Ovary (tissue), 9 donors: ENCODE results near the gene PTPN21. TPM values are rescaled to one million over a fixed set of nuclear protein-coding genes. Genes with fewer than 3 reads are reported as not detected.

ENCODE experiments used
- DNase-seq, 5 donors: peaks; one replicate each; pipeline ENCODE4 v3.0.0-alpha.2; 2019 to 2020
- H3K27ac ChIP-seq, 2 donors: fragments of 200-600 bp; one replicate each; pipeline versions ENCODE4 v1.5.1 to v1.8.0; 2019 to 2022
- H3K27me3 ChIP-seq: fragments of 200-600 bp; one replicate; pipeline ENCODE4 v1.8.0; 2022
- H3K36me3 ChIP-seq: fragments of 200-600 bp; sonication (generic); one replicate; pipeline ENCODE4 v1.5.1; 2019
- H3K4me1 ChIP-seq: one replicate; pipeline ENCODE4 v1.8.1; 2013; ENCODE audit warnings: mild to moderate bottlenecking, moderate library complexity; ENCODE audit not compliant: insufficient read depth
- H3K4me3 ChIP-seq: fragments of 200-600 bp; sonication (generic); one replicate; pipeline ENCODE4 v1.5.1; 2017
- H3K9me3 ChIP-seq, 2 donors: fragments of 200-600 bp in 1 of 2; sonication (generic) in 1 of 2; one replicate each; pipeline versions ENCODE4 v1.5.1 to v1.8.1; 2013 to 2019; ENCODE audit warnings: mild to moderate bottlenecking in 1 of 2, moderate library complexity in 1 of 2
- EP300 ChIP-seq: sonication (generic); formaldehyde crosslinking; IDR thresholded peaks from one replicate; pipeline ENCODE4 v1.6.1; 2017; ENCODE audit warnings: antibody characterized with exemption
- POLR2A ChIP-seq: fragments of 450-650 bp; IDR thresholded peaks from one replicate; pipeline ENCODE4 v1.6.1; 2017; ENCODE audit warnings: antibody characterized with exemption, mild to moderate bottlenecking, moderate library complexity
- WGBS, 3 donors: extraction: QIAGEN DNeasy Blood & Tissue Kit in 1 of 3; methylation state at CpG; one replicate each; pipeline versions ENCODE4 v1.1.5 to v1.1.7; 2013 to 2017; 5-methylcytosine and 5-hydroxymethylcytosine counted together
- intact Hi-C, 4 donors: fragments of 100-400 bp; cut with DNase I; formaldehyde crosslinking; loops; one replicate each; pipeline versions ENCODE4 v1.11.0 to v1.15.1; 2022 to 2023
- polyA plus RNA-seq, 2 donors: library from polyadenylated mRNA; stranded (reverse); fragments of 200-250 nt in 1 of 2; fragments of 350-450 nt in 1 of 2; fragmentation: Illumina TruSeq in 1 of 2; extraction: RNeasy Lipid Tissue Mini Kit (QIAGEN cat#74804) in 1 of 2; gene quantifications; one replicate each; pipeline ENCODE4 v1.2.3, GENCODE V29; 2013 to 2014
- total RNA-seq, 7 donors: library from RNA; depleted of rRNA in 2 of 7; stranded (reverse); fragments of >200 nt in 2 of 7; fragmentation: NEBNext Ultra II Directional in 3 of 7; extraction: Animal tissue kit (Norgen Biotek cat#: 25700) in 3 of 7; gene quantifications; one replicate each; pipeline versions ENCODE4 v1.1.0 to v1.2.4, GENCODE V29; 2016 to 2023
- TF ChIP-seq, protein P1 (sequence below), 3 donors: fragments of 450-650 bp in 2 of 3; fragments of 200-600 bp in 1 of 3; IDR thresholded peaks; one replicate each; pipeline versions ENCODE4 v1.5.1 to v1.8.0; 2016 to 2022; ENCODE audit warnings: antibody characterized with exemption in 3 of 3, mild to moderate bottlenecking in 1 of 3
- donor health status: DM: no; HTN: no; CAD: no; lungs with moderate emphysema.
- donor health status: DM: no; HTN: no; CAD: no.
- donor health status: Bipolar disorder and iron deficiency.
- donor health status: DM: yes; HTN: yes; CAD: no.
- donor health status: DM: no; HTN: no; CAD: no.
- donor health status: DM: yes; HTN: yes; CAD: no.

The PTPN21 gene
- total and polyA plus RNA-seq, 9 donors = 12.0 to 76.7 (median 26.3) TPM

DNA sequence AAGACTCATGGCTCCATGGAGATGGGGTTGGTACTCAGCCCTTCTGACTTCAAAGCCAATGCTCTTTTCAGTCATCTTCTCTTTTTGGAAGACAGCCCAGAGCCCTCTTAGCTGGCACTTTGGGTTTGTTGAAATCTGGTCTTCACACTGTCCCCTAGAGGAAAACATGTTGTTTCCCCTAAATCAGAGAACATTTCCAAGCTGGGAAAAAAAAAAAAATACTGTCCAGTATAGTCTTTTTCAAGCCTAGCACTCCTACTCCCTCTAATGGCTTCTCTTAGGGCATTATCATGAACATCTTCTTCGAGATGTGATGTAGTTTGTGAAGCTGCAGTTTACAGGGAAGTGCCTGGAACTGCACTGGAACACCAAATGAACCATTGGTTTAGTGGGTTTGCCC is 5.0 kb upstream of the PTPN21 start:
- DNase-seq = no peak
- Histone ChIP-seq H3K36me3 (no peaks in the 10 kb centered on the region), H3K4me3 (no peak overlapping the region), H3K27ac (no peak overlapping the region), H3K9me3 (no peaks in the 10 kb centered on the region), H3K4me1 (peaks cover 3% of the 10 kb centered on the region), H3K27me3 (no peaks in the 10 kb centered on the region)
- TF ChIP-seq POLR2A (no peak), EP300 (no peak)
- TF ChIP-seq, protein P1, sequence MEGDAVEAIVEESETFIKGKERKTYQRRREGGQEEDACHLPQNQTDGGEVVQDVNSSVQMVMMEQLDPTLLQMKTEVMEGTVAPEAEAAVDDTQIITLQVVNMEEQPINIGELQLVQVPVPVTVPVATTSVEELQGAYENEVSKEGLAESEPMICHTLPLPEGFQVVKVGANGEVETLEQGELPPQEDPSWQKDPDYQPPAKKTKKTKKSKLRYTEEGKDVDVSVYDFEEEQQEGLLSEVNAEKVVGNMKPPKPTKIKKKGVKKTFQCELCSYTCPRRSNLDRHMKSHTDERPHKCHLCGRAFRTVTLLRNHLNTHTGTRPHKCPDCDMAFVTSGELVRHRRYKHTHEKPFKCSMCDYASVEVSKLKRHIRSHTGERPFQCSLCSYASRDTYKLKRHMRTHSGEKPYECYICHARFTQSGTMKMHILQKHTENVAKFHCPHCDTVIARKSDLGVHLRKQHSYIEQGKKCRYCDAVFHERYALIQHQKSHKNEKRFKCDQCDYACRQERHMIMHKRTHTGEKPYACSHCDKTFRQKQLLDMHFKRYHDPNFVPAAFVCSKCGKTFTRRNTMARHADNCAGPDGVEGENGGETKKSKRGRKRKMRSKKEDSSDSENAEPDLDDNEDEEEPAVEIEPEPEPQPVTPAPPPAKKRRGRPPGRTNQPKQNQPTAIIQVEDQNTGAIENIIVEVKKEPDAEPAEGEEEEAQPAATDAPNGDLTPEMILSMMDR (IDR thresholded peaks at IDR 0.05) = no peak
- intact Hi-C loops = loop anchor here in 3 of 4 donors (5.0 to 10.0 kb wide), 3 partner anchors 65 to 175 kb away; partner anchors contain the start of gene SPATA7 (in 1 of the 3)
- 0 to 6% (median 0%) methylated on average over 1 of the region's 1 CpG for WGBS, 3 donors

DNA sequence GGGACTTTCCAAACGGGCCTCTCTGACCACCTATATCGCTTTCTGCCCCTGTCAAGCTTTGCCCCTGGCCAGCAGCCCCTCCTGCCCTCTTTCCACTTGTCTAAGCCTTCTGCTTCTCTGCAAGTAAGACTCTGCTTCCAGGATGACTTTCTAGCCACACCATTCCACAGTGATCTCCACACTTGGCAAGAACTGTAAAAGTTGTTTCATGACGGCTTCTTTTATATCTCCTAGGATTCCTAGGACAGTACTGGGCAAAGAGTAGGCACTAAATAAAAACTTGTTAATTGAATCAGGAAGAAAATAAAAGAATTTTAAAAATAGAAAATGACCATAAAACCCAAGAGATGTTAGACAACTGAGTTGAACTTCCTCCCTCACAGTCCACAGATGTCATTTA is 1.8 kb upstream of the PTPN21 start:
- Histone ChIP-seq H3K9me3 (no peaks in the 10 kb centered on the region), H3K36me3 (no peaks in the 10 kb centered on the region), H3K4me3 (no peak overlapping the region), H3K27me3 (no peaks in the 10 kb centered on the region), H3K4me1 (peaks cover 2% of the 10 kb centered on the region), H3K27ac (no peak overlapping the region)
- WGBS, 3 donors = 40 to 46% (median 45%) methylated on average over 3 of the region's 3 CpGs
- DNase-seq = no peak
- no peak for TF ChIP-seq POLR2A
- no peak for TF ChIP-seq EP300
- TF ChIP-seq, protein P1 (IDR thresholded peaks at IDR 0.05) = no peak
- intact Hi-C loops = loop anchor here in 3 of 4 donors (10.0 kb wide), 2 partner anchors 62 to 172 kb away; partner anchors contain the start of gene SPATA7 (in 1 of the 3)

DNA sequence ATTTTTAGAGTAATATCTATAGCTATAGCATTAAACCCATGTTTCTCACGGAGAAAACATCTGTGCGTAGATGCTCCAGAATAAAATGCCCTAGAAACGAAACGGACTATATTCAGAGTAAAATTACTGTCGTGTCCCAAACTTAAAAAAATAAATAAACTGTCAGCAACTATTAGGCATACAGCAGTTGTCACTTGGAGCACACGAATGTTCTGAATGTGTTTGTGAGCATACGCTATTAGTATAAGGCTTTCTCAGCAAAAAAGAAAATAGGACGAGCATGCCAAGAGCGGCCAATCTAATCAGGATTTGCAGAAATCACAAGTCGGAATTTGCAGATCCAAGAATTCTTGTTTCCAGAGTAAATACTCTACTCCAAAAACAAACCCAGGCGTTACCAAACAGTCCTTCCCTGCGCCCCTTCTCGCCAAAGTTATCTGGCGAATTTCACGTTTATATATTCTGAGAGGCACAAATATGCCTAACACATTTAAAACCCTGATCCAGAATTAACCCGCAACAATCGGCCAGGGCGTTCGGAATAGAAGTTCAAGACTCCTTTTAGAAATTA is 836 bp downstream of the PTPN21 start:
- 1 to 2% (median 2%) methylated on average over 19 of the region's 19 CpGs for WGBS, 3 donors
- no peaks in the 10 kb centered on the region for H3K27me3 ChIP-seq
- intact Hi-C loops = loop anchor here (5.0 to 10.0 kb wide), 4 partner anchors 59 to 352 kb away; partner anchors contain the start of gene SPATA7 (in 1 of the 4)
- H3K4me1 ChIP-seq = peaks cover 3% of the 10 kb centered on the region
- H3K4me3 ChIP-seq = peak overlapping the region; percentile 63
- H3K9me3 ChIP-seq = no peaks in the 10 kb centered on the region
- no peaks in the 10 kb centered on the region for H3K36me3 ChIP-seq
- DNase-seq = peak in 2 of 5 donors; percentile 21 to 25
- TF ChIP-seq, protein P1 (IDR thresholded peaks at IDR 0.05) = no peak
- no peak for TF ChIP-seq EP300
- no peak for TF ChIP-seq POLR2A
- H3K27ac ChIP-seq = peak overlapping the region; percentile 83 to 88

DNA sequence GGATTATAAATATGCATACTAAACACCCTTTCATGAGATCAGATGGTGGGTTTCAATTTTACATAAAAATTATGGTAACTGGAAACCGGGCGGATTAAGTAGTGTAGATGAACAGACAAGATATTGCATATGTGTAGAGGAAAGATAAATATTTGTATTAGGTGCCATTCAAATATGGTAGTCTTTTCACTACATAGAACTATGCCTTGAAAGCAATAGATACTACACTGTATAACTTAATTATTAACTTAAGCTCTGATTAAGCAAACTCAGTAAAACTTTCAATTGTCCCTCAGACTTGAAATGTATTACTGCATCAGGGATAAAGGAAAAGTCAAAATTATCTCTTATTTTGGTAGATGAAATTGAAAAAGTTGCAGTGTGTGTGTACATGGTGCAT is 1.9 kb downstream of the PTPN21 start:
- Histone ChIP-seq H3K4me3 (no peak overlapping the region), H3K27ac (no peak overlapping the region), H3K9me3 (no peaks in the 10 kb centered on the region), H3K4me1 (peaks cover 3% of the 10 kb centered on the region), H3K36me3 (no peaks in the 10 kb centered on the region), H3K27me3 (no peaks in the 10 kb centered on the region)
- no peak for DNase-seq
- WGBS, 3 donors = 67 to 80% (median 68%) methylated on average over 2 of the region's 2 CpGs
- TF ChIP-seq, protein P1 (IDR thresholded peaks at IDR 0.05) = no peak
- no peak for TF ChIP-seq EP300
- no peak for TF ChIP-seq POLR2A
- intact Hi-C loops = loop anchor here (5.0 to 10.0 kb wide), 4 partner anchors 58 to 351 kb away; partner anchors contain the start of gene SPATA7 (in 1 of the 4)
